H1 (cell line): ENCODE measurements around the gene KIAA0040. TPM values are rescaled to one million over a fixed set of nuclear protein-coding genes. Genes with fewer than 3 reads are reported as not detected.

Experiments
- CTCF ChIA-PET: fragments of 300-600 bp; sonication (Branson Sonifier 250); formaldehyde crosslinking; loops from one replicate; lab custom pipeline; 2021; ENCODE audit not compliant: partially characterized antibody; lab: Charles Lee
- POLR2A ChIA-PET: fragments of 300-600 bp; sonication (Branson Sonifier 250); formaldehyde crosslinking; loops from one replicate; lab custom pipeline; 2021; ENCODE audit warnings: inconsistent platforms; ENCODE audit not compliant: partially characterized antibody; lab: Charles Lee
- DNase-seq, 2 experiments: peaks; one replicate each; pipeline versions ENCODE4 v3.0.0 to v3.0.0-alpha.2; 2010 to 2022; ENCODE audit warnings: low spot score in 2 of 2, low read depth in 1 of 2, mixed read lengths in 1 of 2
- FAIRE-seq: peaks from 2 replicates; lab custom pipeline; 2011; peaks lifted over from hg19 to GRCh38; lab: Jason Lieb, UNC
- H2AFZ ChIP-seq: 2 replicates; pipeline ENCODE4 v1.8.1; 2012; ENCODE audit warnings: low read length, inconsistent platforms
- H2AK5ac ChIP-seq: 2 replicates; pipeline ENCODE4 v1.6.1; 2013; ENCODE audit warnings: low read depth, low read length
- H2BK120ac ChIP-seq: replicated peaks from 2 replicates; pipeline ENCODE3; 2013; ENCODE audit warnings: low read depth, low read length, inconsistent platforms
- H2BK12ac ChIP-seq: 2 replicates; pipeline ENCODE4 v1.6.1; 2013; ENCODE audit warnings: low read depth, low read length
- H2BK15ac ChIP-seq: 2 replicates; pipeline ENCODE4 v1.6.1; 2013; ENCODE audit warnings: low read length
- H2BK20ac ChIP-seq: 2 replicates; pipeline ENCODE4 v1.6.1; 2013; ENCODE audit warnings: low read length
- H2BK5ac ChIP-seq: 2 replicates; pipeline ENCODE4 v1.6.1; 2013; ENCODE audit warnings: low read depth, low read length
- H3K14ac ChIP-seq: 2 replicates; pipeline ENCODE4 v1.6.1; 2013; ENCODE audit warnings: inconsistent platforms; ENCODE audit not compliant: insufficient read length
- H3K18ac ChIP-seq: 2 replicates; pipeline ENCODE4 v1.6.1; 2013; ENCODE audit warnings: low read length; ENCODE audit errors: extremely low read depth
- H3K23ac ChIP-seq: 2 replicates; pipeline ENCODE4 v1.6.1; 2013; ENCODE audit warnings: inconsistent platforms; ENCODE audit not compliant: insufficient read length
- H3K23me2 ChIP-seq: 2 replicates; pipeline ENCODE4 v1.6.1; 2013; ENCODE audit warnings: low read depth, low read length
- H3K27ac ChIP-seq: 2 replicates; pipeline ENCODE4 v1.6.1; 2011; ENCODE audit warnings: low read depth, low read length, inconsistent platforms
- H3K27me3 ChIP-seq, 4 experiments: replicated peaks in 1 of 4; 1 replicate in 1 of 4; 2 replicates in 3 of 4; pipeline versions ENCODE4 v1.6.1 to v1.8.1; 2011 to 2013; ENCODE audit warnings: low read length in 3 of 4, mild to moderate bottlenecking in 3 of 4, inconsistent platforms in 2 of 4, mixed read lengths in 2 of 4, moderate library complexity in 1 of 4; ENCODE audit not compliant: control insufficient read depth in 3 of 4, insufficient read depth in 3 of 4; ENCODE audit errors: extremely low read depth in 1 of 4
- H3K36me3 ChIP-seq, 4 experiments: 2 replicates each; pipeline versions ENCODE4 v1.6.1 to v1.8.1; 2011 to 2013; ENCODE audit warnings: mild to moderate bottlenecking in 4 of 4, low read length in 3 of 4, moderate library complexity in 2 of 4, control low read depth in 1 of 4, inconsistent platforms in 1 of 4; ENCODE audit not compliant: insufficient read depth in 4 of 4, control insufficient read depth in 2 of 4
- H3K4ac ChIP-seq: replicated peaks from 2 replicates; pipeline ENCODE3; 2013; ENCODE audit warnings: low read length, low read depth, mixed read lengths, inconsistent platforms; ENCODE audit not compliant: insufficient read length
- H3K4me1 ChIP-seq, 4 experiments: replicated peaks in 1 of 4; 1 replicate in 1 of 4; 2 replicates in 3 of 4; pipeline versions ENCODE4 v1.6.1 to v1.8.1; 2011 to 2013; ENCODE audit warnings: low read length in 3 of 4, inconsistent platforms in 2 of 4, mixed read lengths in 1 of 4; ENCODE audit not compliant: insufficient read depth in 4 of 4, control insufficient read depth in 3 of 4
- H3K4me2 ChIP-seq, 2 experiments: 2 replicates each; pipeline versions ENCODE4 v1.6.1 to v1.8.1; 2011 to 2013; ENCODE audit warnings: low read depth in 2 of 2, low read length in 2 of 2, control low read depth in 1 of 2, inconsistent platforms in 1 of 2, mild to moderate bottlenecking in 1 of 2; ENCODE audit not compliant: insufficient read depth in 1 of 2
- H3K4me3 ChIP-seq, 4 experiments: fragments of 200-600, 300-600 bp in 1 of 4; sonication (generic), shearing (Covaris generic), sonication (Bioruptor Twin) in 1 of 4; 2 replicates each; pipeline versions ENCODE4 v1.5.1 to v1.8.1; 2011 to 2016; ENCODE audit warnings: low read length in 4 of 4, low read depth in 3 of 4, control low read depth in 2 of 4, inconsistent platforms in 2 of 4, mild to moderate bottlenecking in 2 of 4, mixed read lengths in 1 of 4, moderate library complexity in 1 of 4; ENCODE audit not compliant: insufficient read depth in 2 of 4; ENCODE audit errors: extremely low read depth in 1 of 4
- H3K56ac ChIP-seq: replicated peaks from 2 replicates; pipeline ENCODE3; 2013; ENCODE audit warnings: low read depth, mild to moderate bottlenecking, mixed read lengths, low read length, inconsistent platforms; ENCODE audit not compliant: insufficient read length
- H3K79me1 ChIP-seq: 2 replicates; pipeline ENCODE4 v1.6.1; 2013; ENCODE audit warnings: low read depth, low read length, control low read depth
- H3K79me2 ChIP-seq, 2 experiments: 2 replicates each; pipeline versions ENCODE4 v1.6.1 to v1.8.1; 2012 to 2013; ENCODE audit warnings: low read length in 2 of 2, mild to moderate bottlenecking in 2 of 2, inconsistent platforms in 1 of 2; ENCODE audit not compliant: insufficient read depth in 2 of 2, control insufficient read depth in 1 of 2
- H3K9ac ChIP-seq, 4 experiments: replicated peaks in 1 of 4; 1 replicate in 1 of 4; 2 replicates in 3 of 4; pipeline versions ENCODE4 v1.6.1 to v1.8.1; 2011 to 2013; ENCODE audit warnings: low read depth in 3 of 4, low read length in 3 of 4, control low read depth in 2 of 4, mild to moderate bottlenecking in 2 of 4, moderate library complexity in 2 of 4, inconsistent platforms in 1 of 4; ENCODE audit errors: extremely low read depth in 1 of 4
- H3K9me3 ChIP-seq, 2 experiments: 2 replicates each; pipeline versions ENCODE4 v1.6.1 to v1.8.1; 2012 to 2013; ENCODE audit warnings: mild to moderate bottlenecking in 2 of 2, moderate library complexity in 2 of 2, control low read depth in 1 of 2, inconsistent platforms in 1 of 2, low read depth in 1 of 2, low read length in 1 of 2, mixed read lengths in 1 of 2; ENCODE audit not compliant: insufficient read depth in 2 of 2
- H4K20me1 ChIP-seq, 2 experiments: replicated peaks in 1 of 2; 2 replicates each; pipeline versions ENCODE3 to v1.8.1; 2011 to 2013; ENCODE audit warnings: inconsistent platforms in 2 of 2, low read length in 2 of 2, mild to moderate bottlenecking in 1 of 2; ENCODE audit not compliant: insufficient read depth in 2 of 2, control insufficient read depth in 1 of 2
- H4K5ac ChIP-seq: 2 replicates; pipeline ENCODE4 v1.6.1; 2013; ENCODE audit warnings: low read length, low read depth, mixed read lengths, inconsistent platforms; ENCODE audit not compliant: insufficient read length
- H4K8ac ChIP-seq: 2 replicates; pipeline ENCODE4 v1.8.0; 2013; ENCODE audit warnings: mild to moderate bottlenecking, moderate library complexity, low read length, inconsistent platforms; ENCODE audit not compliant: insufficient read depth; ENCODE audit errors: extremely low read depth
- H4K91ac ChIP-seq: replicated peaks from 2 replicates; pipeline ENCODE3; 2013; ENCODE audit warnings: low read length, mixed read lengths, inconsistent platforms; ENCODE audit not compliant: insufficient read length
- CBX8 ChIP-seq: fragments of 300-800, 300-1000 bp; sonication (generic); IDR thresholded peaks from 2 replicates; pipeline ENCODE4 v1.7.1; 2016; ENCODE audit warnings: low read depth, low read length, borderline replicate concordance
- CTBP2 ChIP-seq: IDR thresholded peaks from 2 replicates; pipeline ENCODE4 v1.7.0; 2011; ENCODE audit warnings: borderline replicate concordance, mild to moderate bottlenecking, moderate library complexity, mixed read lengths, low read length; ENCODE audit not compliant: insufficient read depth, insufficient read length
- SRF ChIP-seq: IDR thresholded peaks from 2 replicates; pipeline ENCODE4 v1.6.1; 2011; ENCODE audit warnings: mild to moderate bottlenecking, low read depth, low read length, moderate library complexity
- WGBS, 2 experiments: shearing (Covaris generic) in 1 of 2; methylation state at CpG; one replicate each; pipeline versions ENCODE4 v1.1.6 to v1.1.7; 2013 to 2015; ENCODE audit warnings: low lambda C conversion rate in 2 of 2, mixed read lengths in 2 of 2, inconsistent platforms in 1 of 2, low coverage in 1 of 2, missing lambda C conversion rate in 1 of 2; ENCODE audit not compliant: insufficient replicate concordance in 2 of 2, insufficient coverage in 1 of 2, insufficient read length in 1 of 2; ENCODE audit errors: extremely low coverage in 1 of 2, missing lambda C conversion rate in 1 of 2; 5-methylcytosine and 5-hydroxymethylcytosine counted together
- polyA plus RNA-seq, 7 experiments: library from polyadenylated mRNA; depleted of rRNA in 3 of 7; stranded (reverse) in 5 of 7; unstranded in 2 of 7; fragments of >200 nt in 5 of 7; fragments of 200-250 nt in 2 of 7; gene quantifications; 1 replicate in 5 of 7; 2 replicates in 1 of 7; 4 replicates in 1 of 7; pipeline versions ENCODE4 v1.2.1 to v1.2.3, GENCODE V29; 2011 to 2013; ENCODE audit warnings: missing spikeins in 2 of 7, mixed read lengths in 2 of 7
- total RNA-seq: library from RNA; stranded (reverse); fragmentation: NEBNext Ultra II Directional; extraction: Animal tissue kit (Norgen Biotek cat#: 25700); gene quantifications from 2 replicates; pipeline ENCODE4 v1.2.1, GENCODE V29; 2021

KIAA0040 gene
- total and polyA plus RNA-seq, 2 of the 8 experiments (the other 6 are each of a cell fraction or from before 2014, with no cell fraction given), result 11.0 to 14.1 TPM

DNA sequence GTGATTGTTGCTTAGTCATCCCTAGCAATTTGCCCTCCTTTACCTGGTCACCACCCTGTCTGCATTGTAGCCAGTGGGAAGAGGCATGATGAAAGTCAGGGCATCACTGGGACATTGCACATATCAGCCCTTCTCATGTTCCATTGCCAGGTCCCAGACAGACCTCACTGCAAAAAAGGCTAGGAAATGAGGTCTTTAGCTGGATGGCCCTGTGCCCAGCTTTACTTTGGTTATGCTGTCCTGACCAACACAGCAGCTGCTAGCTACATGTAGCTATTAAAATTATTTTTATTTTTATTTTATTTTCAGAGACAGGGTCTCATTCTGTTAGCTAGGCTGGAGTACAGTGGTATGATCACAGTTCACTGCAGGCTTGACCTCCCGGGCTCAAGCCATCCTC, 72.1 kb downstream of the KIAA0040 start:
- Histone ChIP-seq H4K5ac (no peak overlapping the region), H2BK120ac (no peak overlapping the region)
- CTCF ChIA-PET, result interaction anchor here (1.0 to 1.9 kb wide), 7 partner anchors 23 to 91 kb away, joined by 3 to 12 read pairs (median 4); no protein-coding TSS in a partner anchor

More for the DNA sequence above, 72.1 kb downstream of the KIAA0040 start:
- Histone ChIP-seq H4K8ac (no peak overlapping the region), H2BK5ac (no peak overlapping the region), H3K9ac (no peak overlapping the region), H2AFZ (peak overlapping the region; percentile 44), H4K91ac (no peak overlapping the region), H3K79me2 (no peaks in the 10 kb centered on the region), H2BK20ac (no peak overlapping the region), H3K36me3 (no peaks in the 10 kb centered on the region), H4K20me1 (no peaks in the 10 kb centered on the region), H3K4ac (no peak overlapping the region), H2BK15ac (0 out of 2 replicates have a peak overlapping the region, but pooled peaks have one; percentile 75), H3K4me3 (no peak overlapping the region), H3K18ac (no peak overlapping the region), H3K14ac (no peak overlapping the region), H3K56ac (no peak overlapping the region), H3K4me2 (no peak overlapping the region), H2BK12ac (no peak overlapping the region), H3K23me2 (no peaks in the 10 kb centered on the region), H3K4me1 (no peaks in the 10 kb centered on the region), H3K79me1 (no peaks in the 10 kb centered on the region), H3K27ac (no peak overlapping the region), H2AK5ac (no peak overlapping the region), H3K23ac (no peak overlapping the region), H3K27me3 (no peaks in the 10 kb centered on the region), H3K9me3 (no peaks in the 10 kb centered on the region)
- no peak for TF ChIP-seq CBX8
- TF ChIP-seq CTBP2, result no peak
- no peak for TF ChIP-seq SRF
- POLR2A ChIA-PET, result no interaction called here
- 91% methylated on average over 1 of the region's 1 CpG; no CpG with 5 or more reads in 1 of the 2 experiments for WGBS, 2 experiments
- FAIRE-seq (no peak), DNase-seq (no peak)
